ENCODE data around the gene CHAD.

Gene CHAD

GRCh38 chr17:50482110-50482509 lies 13.4 kb upstream of the CHAD start:
- H3K4me3 ChIP-seq (ENCODE audit: low read depth, low read length), result no peak overlapping the region
- TF ChIP-seq PRDM6 (tag by site-specific recombination; IDR thresholded peaks at IDR 0.05), result no peak
- no peak for TF ChIP-seq ZNF391 (tag by site-specific recombination; IDR thresholded peaks at IDR 0.05; ENCODE audit: borderline replicate concordance, low read depth)
- no peak for TF ChIP-seq ZNF426 (tag by site-specific recombination; IDR thresholded peaks at IDR 0.05)
- TF ChIP-seq HOXD13 (CRISPR knock-in tag; IDR thresholded peaks at IDR 0.05; ENCODE audit: borderline replicate concordance), result no peak
- TF ChIP-seq ZNF174 (tag by site-specific recombination; IDR thresholded peaks at IDR 0.05), result no peak
- no peak for TF ChIP-seq SCRT1 (tag by site-specific recombination; IDR thresholded peaks at IDR 0.05; ENCODE audit: borderline replicate concordance)
- no peak for TF ChIP-seq ZNF792 (tag by site-specific recombination; IDR thresholded peaks at IDR 0.05)
- TF ChIP-seq HOXC10 (CRISPR knock-in tag; IDR thresholded peaks at IDR 0.05), result no peak
- TF ChIP-seq ZNF37A (tag by site-specific recombination; IDR thresholded peaks at IDR 0.05), result no peak
- CTCF ChIA-PET, result interaction anchor here (0.5 to 10.0 kb wide), 18 partner anchors 9 to 469 kb away, joined by 3 to 95 read pairs (median 5); partner anchors contain the start of genes CACNA1G and LRRC59
- H3K4me1 ChIP-seq (ENCODE audit: control insufficient read depth, insufficient read depth, low read length), result peaks cover 6% of the 10 kb centered on the region
- H3K27ac ChIP-seq (ENCODE audit: extremely low read depth, low read depth, low read length), result no peak overlapping the region
- no peaks in the 10 kb centered on the region for H3K9me3 ChIP-seq (ENCODE audit: control insufficient read depth, insufficient read depth, low read depth, low read length)
- POLR2A ChIA-PET, result interaction anchor here (1.6 kb wide), 1 partner anchor 65 kb away, joined by 3 read pairs; the partner anchor contains the start of gene SPATA20
- peaks cover 21 to 42% of the 10 kb centered on the region in 2 experiments for H3K36me3 ChIP-seq (ENCODE audit: control insufficient read depth in 2 of 2, insufficient read depth in 1 of 2, low read length in 2 of 2)

- peaks cover 21 to 40% of the 10 kb centered on the region in 2 experiments for H3K36me3 ChIP-seq (ENCODE audit: control insufficient read depth in 2 of 2, insufficient read depth in 1 of 2, low read length in 2 of 2)
- POLR2A ChIA-PET, result interaction anchor here (1.6 kb wide), 1 partner anchor 65 kb away, joined by 3 read pairs; the partner anchor contains the start of gene SPATA20
- no peak for TF ChIP-seq PBX3 (CRISPR knock-in tag; IDR thresholded peaks at IDR 0.05)
- TF ChIP-seq ZNF664 (tag by site-specific recombination; IDR thresholded peaks at IDR 0.05), result peak; percentile 36; the same call in 1 of the 2 replicates
- no peak overlapping the region for H3K4me3 ChIP-seq (ENCODE audit: low read depth, low read length)
- H3K4me1 ChIP-seq (ENCODE audit: control insufficient read depth, insufficient read depth, low read length), result peaks cover 6% of the 10 kb centered on the region
- no peak overlapping the region for H3K27ac ChIP-seq (ENCODE audit: extremely low read depth, low read depth, low read length)
- CTCF ChIA-PET, result interaction anchor here (0.6 to 10.0 kb wide), 10 partner anchors 12 to 214 kb away, joined by 3 to 95 read pairs (median 6); partner anchors contain the start of gene LRRC59
- H3K9me3 ChIP-seq (ENCODE audit: control insufficient read depth, insufficient read depth, low read depth, low read length), result no peaks in the 10 kb centered on the region
Measured at GRCh38 chr17:50481648-50482047, 13.0 kb upstream of the CHAD start.

GRCh38 chr17:50480854-50481490 lies 12.3 kb upstream of the CHAD start:
- CTCF ChIA-PET, result interaction anchor here (0.6 to 10.0 kb wide), 6 partner anchors 13 to 215 kb away, joined by 3 to 95 read pairs (median 6); no protein-coding TSS in a partner anchor
- no peak overlapping the region for H3K4me3 ChIP-seq (ENCODE audit: low read depth, low read length)
- peaks cover 16 to 40% of the 10 kb centered on the region in 2 experiments; a peak in 2 of 3 replicates for H3K36me3 ChIP-seq (ENCODE audit: control insufficient read depth in 2 of 2, insufficient read depth in 1 of 2, low read length in 2 of 2)
- no peak overlapping the region for H3K27ac ChIP-seq (ENCODE audit: extremely low read depth, low read depth, low read length)
- H3K9me3 ChIP-seq (ENCODE audit: control insufficient read depth, insufficient read depth, low read depth, low read length), result no peaks in the 10 kb centered on the region
- POLR2A ChIA-PET, result no interaction called here
- H3K4me1 ChIP-seq (ENCODE audit: control insufficient read depth, insufficient read depth, low read length), result peaks cover 6% of the 10 kb centered on the region
- TF ChIP-seq ZNF266 (tag by site-specific recombination; IDR thresholded peaks at IDR 0.05; ENCODE audit: low read depth) (no peak), ZSCAN23 (tag by site-specific recombination; IDR thresholded peaks at IDR 0.05) (no peak), CTCF (tag by site-specific recombination; IDR thresholded peaks at IDR 0.05) (no peak), PATZ1 (tag by site-specific recombination; IDR thresholded peaks at IDR 0.05) (no peak), ZNF585B (tag by site-specific recombination; IDR thresholded peaks at IDR 0.05) (no peak), ZNF280D (tag by site-specific recombination; IDR thresholded peaks at IDR 0.05) (no peak)
